ENCODE data around the gene SLC5A10.
"Not testable (repeated sequence)": the region's sequence is repeated elsewhere in the genome, so short reads cannot be mapped to it uniquely, and the experiment has no call there.

Gene SLC5A10

DNA sequence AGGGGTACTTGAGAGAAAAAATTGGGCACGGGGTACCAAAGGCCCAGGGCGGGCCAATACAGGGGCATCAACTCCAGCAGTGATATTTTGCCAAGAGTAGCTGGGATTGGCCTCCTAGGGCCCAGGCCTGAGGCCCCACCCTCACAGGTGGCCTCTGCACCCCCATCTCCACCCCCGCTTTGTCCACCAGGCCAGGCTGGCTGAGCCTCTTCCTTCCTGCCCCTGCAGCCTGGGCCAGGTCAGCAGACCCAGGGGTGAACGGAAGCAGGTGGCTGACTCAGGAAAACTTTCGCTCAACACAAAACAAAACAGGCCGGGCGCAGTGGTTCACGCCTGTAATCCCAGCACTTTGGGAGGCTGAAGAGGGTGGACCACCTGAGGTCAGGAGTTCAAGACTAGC is 91.1 kb downstream of the SLC5A10 start:
- DNase-seq (ENCODE audit: low spot score) = not testable (repeated sequence)

DNA sequence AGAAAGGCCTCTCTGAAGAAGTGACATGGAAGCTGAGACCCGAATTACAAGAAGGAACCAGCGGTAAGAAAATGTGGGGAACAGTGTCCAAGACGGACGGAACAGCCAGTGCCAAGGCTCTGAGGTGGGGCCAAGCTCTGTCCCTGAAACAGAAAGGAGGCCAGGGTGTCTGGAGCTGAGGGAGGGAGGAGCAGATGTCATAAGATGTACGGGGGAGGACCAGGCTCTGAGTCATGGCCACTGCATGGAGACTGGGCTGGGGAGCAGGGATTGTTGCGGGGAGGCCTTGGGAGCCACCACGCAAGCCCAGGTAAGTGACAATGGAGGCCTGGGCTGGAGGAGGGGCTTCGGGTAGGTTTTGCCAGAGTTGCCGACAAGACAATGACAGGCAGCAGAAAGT is 92.7 kb downstream of the SLC5A10 start:
- not testable (repeated sequence) for DNase-seq (ENCODE audit: low spot score)

DNA sequence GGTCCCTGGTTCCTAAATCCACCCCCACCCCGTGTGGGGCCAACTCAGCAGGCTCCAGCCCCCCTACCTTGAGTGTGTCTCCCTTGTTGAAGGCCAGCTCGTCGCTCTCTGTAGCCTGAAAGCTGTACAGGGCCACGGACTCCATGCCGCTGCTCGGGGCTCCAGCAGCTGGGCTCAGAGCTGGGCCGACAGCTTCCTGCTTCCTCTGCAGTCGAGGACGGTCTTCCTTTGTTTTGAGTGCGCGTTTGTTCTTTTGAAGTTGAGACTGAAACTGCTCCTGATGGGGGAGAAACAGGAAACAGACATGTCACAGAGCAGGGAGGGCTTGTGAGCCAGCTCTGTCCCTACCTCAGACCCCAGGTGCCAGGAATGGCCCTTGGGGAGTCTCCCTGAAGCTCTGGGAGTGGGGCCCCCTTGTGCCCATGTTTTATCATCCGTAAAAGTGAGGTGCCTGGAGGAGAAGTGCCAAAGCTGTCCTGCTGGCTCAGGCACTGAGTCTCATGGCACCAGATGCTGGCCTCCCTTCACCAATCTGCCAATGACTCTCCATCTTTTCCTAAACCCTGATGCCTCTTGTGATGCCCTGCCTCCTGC is 94.9 kb downstream of the SLC5A10 start, which contains the start of gene GRAP:
TSS of gene GRAP (minus strand) at position 176 of the 594 bp plus-strand sequence. CDS start at position 145, 31 bp downstream.
- not testable (repeated sequence) for DNase-seq (ENCODE audit: low spot score)

DNA sequence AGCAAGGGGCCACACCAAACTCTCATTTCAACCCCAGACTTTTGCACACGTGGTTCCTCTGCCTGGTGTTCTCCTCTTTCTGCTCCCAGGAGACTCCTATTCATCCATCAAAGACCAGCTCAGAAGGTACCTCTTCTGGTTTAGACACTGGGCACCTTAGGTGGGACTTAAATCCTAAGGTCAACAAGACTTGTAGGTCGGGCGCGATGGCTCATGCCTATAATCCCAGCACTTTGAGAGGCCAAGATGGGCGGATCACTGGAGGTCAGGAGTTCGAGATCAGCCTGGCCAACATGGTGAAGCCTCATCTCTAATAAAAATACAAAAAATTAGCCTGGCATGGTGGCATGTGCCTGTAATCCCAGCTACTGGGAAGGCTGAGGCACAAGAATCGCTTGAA is 95.5 kb downstream of the SLC5A10 start:
- not testable (repeated sequence) for DNase-seq (ENCODE audit: low spot score)

DNA sequence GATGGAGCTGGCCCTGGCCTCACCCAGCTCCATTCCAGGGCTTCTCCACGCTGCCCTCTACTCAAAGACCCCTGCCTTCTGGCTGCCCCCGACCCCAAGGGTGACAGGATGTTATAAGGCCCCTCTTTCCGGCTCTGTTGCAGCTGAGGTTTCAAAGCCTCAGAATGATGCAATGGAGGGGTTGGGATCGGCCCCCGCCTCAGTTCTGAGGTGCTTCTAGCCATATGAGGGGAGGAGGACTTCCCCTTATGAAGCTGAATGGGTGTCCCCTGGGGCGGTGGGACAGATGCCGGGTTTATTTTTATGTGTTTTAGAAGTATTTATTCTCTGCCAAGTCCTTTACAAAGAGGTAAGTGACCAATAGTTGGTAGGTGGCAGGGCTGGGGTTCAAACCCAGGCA is 96.9 kb downstream of the SLC5A10 start:
- DNase-seq (ENCODE audit: low spot score) = not testable (repeated sequence)

DNA sequence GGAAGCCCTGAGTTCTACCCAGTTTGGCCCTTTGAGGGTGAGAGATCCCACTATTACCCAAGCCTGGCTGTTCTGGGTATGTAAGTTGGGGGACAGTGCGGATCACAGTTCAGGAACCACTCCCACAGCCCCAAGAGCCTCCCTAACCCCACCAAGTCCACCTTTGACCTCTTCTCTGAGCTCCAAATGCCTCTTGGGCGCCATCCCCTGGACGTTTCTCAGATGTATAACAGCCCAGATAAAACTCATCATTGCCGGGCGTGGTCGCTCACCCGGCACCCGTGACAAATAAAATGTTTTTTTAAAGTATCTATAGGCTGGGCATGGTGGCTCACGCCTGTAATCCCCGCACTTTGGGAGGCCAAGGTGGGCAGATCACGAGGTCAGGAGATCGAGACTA is 103.5 kb downstream of the SLC5A10 start:
- DNase-seq (ENCODE audit: low spot score) = not testable (repeated sequence)

DNA sequence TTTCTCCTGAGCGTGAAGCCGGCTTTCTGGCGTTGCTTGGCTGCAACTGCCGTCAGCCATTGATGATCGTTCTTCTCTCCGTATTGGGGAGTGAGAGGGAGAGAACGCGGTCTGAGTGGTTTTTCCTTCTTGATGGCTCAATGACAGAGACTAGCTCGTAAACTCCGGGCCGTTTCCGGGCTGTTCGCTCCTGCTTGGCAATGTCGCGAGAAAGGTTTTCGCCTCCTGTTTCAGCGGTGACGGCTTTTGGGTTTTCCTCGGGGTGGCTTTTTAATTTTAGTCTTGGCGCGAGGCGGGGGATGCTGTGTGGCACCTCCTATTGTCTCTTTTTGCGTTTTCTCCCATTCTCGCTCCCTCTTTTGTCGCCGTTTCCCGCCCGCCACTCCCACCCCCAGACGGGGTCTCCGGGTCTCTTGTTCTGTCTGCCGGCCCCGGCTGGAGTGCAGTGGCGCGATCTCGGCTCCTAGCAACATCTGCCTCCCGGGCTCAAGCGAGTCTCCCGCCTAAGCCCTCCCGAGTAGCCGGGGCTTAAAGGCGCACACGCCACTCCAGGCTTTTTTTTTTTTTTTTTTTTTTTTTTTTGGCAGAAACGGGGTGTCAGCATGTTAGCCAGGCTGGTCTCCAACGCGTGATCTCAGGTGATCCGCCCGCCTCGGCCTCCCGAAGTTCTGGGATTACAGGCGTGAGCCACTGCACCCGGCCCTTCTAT is 110.2 kb downstream of the SLC5A10 start:
- not testable (repeated sequence) for DNase-seq (ENCODE audit: low spot score)

DNA sequence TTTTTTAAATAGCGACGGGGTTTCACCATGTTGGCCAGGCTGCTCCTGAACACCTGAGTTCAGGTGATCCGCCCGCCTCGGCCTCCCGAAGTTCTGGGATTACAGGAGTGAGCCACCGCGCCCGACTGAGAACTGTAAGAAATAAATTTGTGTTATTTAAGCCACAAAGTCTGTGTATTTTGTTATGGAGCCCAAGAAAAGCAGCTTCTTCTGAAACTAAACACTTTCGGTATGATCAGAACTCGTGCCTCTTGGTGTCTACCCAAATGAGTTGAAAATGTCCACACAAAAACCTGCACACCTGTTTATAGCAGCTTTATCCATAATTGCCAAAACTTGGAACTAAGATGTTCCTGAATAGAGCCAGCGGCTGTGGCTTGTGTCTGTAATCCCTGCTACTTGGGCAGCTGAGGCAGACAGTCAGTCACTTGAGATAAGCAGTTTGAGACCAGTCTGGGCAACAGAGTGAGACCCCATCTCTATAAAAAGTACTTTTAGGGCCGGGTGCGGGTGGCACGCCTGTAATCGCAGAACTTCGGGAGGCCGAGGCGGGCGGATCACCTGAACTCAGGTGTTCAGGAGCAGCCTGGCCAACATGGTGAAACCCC is 110.9 kb downstream of the SLC5A10 start:
- not testable (repeated sequence) for DNase-seq (ENCODE audit: low spot score)

DNA sequence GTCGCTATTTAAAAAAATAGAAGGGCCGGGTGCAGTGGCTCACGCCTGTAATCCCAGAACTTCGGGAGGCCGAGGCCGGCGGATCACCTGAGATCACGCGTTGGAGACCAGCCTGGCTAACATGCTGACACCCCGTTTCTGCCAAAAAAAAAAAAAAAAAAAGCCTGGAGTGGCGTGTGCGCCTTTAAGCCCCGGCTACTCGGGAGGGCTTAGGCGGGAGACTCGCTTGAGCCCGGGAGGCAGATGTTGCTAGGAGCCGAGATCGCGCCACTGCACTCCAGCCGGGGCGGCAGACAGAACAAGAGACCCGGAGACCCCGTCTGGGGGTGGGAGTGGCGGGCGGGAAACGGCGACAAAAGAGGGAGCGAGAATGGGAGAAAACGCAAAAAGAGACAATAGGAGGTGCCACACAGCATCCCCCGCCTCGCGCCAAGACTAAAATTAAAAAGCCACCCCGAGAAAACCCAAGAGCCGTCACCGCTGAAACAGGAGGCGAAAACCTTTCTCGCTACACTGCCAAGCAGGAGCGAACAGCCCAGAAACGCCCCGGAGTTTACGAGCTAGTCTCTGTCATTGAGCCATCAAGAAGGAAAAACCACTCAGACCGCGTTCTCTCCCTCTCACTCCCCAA is 111.5 kb downstream of the SLC5A10 start:
- DNase-seq (ENCODE audit: low spot score) = not testable (repeated sequence)

DNA sequence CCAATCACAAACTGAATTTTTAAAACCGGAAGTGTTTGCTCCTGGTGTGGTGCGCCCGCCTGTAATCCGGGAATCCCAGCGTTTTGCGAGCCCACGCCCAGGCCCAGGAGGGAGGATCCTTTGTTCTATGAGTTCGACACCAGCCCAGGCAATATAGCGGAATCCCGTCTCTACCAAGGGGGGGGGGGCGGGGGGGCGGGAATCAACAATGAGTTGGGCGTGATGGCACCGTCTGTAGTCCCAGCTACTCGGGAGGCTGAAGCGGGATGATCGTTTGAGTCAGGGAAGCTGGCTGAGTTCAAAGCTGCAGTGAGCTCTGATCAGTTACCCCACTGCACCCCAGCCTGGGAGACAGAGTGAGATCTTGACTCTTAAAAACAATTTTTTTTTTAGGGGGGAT is 112.4 kb downstream of the SLC5A10 start:
- DNase-seq (ENCODE audit: low spot score) = not testable (repeated sequence)

DNA sequence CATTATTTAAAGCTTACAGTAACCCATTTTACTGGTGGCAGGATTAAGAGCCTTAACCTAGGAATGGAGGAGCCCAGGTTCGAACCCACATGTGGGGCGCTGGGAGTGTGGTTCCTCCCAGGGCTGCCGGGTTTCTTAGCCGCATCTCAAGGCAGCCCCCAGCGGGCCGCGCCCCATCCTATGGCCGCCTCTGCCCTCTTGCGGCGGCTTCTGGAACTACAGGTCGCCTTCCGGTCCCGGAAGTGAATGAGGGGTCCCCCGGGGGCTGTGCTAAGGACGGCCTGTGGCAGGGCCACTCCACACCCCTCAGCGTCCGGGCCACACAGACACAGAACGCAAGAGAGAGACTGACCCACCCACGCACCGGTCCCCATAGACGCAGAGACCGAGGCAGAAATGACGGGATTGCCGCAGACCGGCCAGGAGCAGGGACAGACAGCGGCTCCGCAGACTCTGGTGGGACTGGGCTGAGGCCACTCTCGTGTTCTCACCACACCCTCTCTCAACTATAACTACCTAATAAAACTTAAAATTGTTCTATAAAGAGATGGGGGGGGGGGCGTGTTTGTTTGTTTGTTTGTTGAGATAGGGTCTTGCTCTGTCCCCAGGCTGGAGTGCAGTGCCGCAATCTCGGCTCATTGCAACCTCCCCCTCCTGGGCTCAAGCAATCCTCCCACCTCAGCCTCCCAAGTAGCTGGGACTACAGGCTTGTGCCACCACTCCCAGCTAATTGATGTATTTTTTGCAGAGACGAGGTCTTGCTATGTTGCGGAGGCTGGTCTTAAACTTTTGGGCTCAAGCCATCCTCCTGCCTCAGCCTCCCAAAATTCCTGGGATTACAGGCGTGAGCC is 118.6 kb downstream of the SLC5A10 start:
- not testable (repeated sequence) for DNase-seq (ENCODE audit: low spot score)

Measured in iPS-NIHi11 (cell line).